ENCODE measurements around the gene MUC5B.

The MUC5B gene

DNA sequence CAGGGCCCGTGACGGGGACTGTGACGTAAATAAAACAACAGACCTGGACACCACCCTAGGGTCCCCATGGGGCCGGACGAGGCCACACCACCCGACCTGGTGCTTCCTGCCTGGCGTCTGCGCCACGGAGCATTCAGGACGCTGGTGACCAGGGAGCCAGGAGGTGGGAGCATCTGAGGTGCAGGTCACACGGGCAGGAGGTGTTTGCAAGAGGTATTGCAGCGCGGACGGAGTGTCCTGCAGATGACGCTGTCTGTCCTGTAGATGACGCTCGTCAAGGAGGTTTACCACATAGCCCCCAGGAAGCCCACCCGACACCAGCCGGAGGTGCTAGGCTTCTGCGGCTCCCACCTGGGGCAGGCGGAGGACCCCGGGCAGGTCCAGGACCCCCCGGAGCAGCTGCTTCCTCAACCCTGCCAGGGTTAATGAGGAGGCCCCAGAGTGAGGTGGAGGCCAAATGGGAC, 986 bp upstream of the MUC5B start:
- Histone ChIP-seq H3K4me3 (IDR thresholded peaks at IDR 0.05; ENCODE audit: insufficient read depth, low read depth, low read length) (no peak overlapping the region), H3K4me2 (no peak overlapping the region)
- TF ChIP-seq, protein P1, sequence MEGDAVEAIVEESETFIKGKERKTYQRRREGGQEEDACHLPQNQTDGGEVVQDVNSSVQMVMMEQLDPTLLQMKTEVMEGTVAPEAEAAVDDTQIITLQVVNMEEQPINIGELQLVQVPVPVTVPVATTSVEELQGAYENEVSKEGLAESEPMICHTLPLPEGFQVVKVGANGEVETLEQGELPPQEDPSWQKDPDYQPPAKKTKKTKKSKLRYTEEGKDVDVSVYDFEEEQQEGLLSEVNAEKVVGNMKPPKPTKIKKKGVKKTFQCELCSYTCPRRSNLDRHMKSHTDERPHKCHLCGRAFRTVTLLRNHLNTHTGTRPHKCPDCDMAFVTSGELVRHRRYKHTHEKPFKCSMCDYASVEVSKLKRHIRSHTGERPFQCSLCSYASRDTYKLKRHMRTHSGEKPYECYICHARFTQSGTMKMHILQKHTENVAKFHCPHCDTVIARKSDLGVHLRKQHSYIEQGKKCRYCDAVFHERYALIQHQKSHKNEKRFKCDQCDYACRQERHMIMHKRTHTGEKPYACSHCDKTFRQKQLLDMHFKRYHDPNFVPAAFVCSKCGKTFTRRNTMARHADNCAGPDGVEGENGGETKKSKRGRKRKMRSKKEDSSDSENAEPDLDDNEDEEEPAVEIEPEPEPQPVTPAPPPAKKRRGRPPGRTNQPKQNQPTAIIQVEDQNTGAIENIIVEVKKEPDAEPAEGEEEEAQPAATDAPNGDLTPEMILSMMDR (conservative IDR thresholded peaks at IDR 0.05; ENCODE audit: low read depth, low read length), result no peak

DNA sequence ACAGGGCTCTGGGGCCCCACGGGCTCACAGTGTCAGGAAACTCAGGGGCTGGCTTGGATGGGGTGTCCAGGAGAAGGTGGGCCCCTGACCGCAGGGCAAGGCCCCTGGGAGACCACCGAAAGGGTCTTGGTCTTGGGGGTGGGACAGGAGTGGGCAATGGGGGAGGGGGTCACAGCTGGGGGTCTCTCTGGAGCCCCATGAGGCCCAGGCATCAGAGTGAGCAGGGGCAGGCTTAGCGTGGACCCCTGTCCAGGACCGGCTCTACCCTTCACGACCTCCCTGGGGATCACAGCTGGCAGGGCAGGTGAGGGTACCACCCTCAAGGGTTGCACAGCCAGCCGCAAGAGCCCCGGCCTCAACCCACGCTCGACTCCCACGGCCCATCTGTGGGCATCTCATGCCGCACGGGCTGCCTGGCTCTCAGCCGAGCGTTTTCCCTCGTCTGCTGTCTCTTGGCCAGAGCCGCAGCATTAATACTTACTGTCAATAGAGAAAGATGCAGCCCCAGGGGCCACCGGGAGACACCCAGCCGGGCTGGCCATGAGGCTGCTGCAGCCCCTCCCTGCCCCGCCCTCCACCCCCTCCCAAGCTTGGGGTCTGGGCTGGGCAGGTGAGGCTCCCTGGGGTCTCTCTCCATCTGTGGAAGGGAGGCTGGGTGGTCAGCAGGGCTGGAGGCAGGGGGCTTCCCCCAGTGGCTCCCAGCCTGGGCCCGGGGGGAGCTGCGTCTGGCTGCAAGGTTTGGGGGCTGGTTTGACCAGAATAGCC, 662 bp downstream of the MUC5B start:
- H3K4me3 ChIP-seq (IDR thresholded peaks at IDR 0.05; ENCODE audit: insufficient read depth, low read depth, low read length), result no peak overlapping the region
- H3K27ac ChIP-seq, result no peak overlapping the region
- H3K79me2 ChIP-seq (ENCODE audit: insufficient read depth, low read depth), result no peaks in the 10 kb centered on the region
- H3K4me2 ChIP-seq, result no peak overlapping the region
- H3K36me3 ChIP-seq (ENCODE audit: insufficient read depth), result no peaks in the 10 kb centered on the region
- TF ChIP-seq, protein P1 (conservative IDR thresholded peaks at IDR 0.05; ENCODE audit: low read depth, low read length), result no peak
- H2AFZ ChIP-seq (ENCODE audit: low read depth), result no peak overlapping the region
- no peaks in the 10 kb centered on the region for H4K20me1 ChIP-seq (ENCODE audit: insufficient read depth)
- peaks cover 50% of the 10 kb centered on the region for H3K27me3 ChIP-seq (ENCODE audit: insufficient read depth, low read depth)
- H3K9ac ChIP-seq, result no peak overlapping the region
- H3K4me1 ChIP-seq (ENCODE audit: low read depth, poor library complexity, severe bottlenecking), result no peaks in the 10 kb centered on the region

More for the DNA sequence above, 986 bp upstream of the MUC5B start:
- Histone ChIP-seq H4K20me1 (ENCODE audit: insufficient read depth) (no peaks in the 10 kb centered on the region), H3K4me1 (ENCODE audit: low read depth, poor library complexity, severe bottlenecking) (no peaks in the 10 kb centered on the region), H3K79me2 (ENCODE audit: insufficient read depth, low read depth) (no peaks in the 10 kb centered on the region), H3K36me3 (ENCODE audit: insufficient read depth) (no peaks in the 10 kb centered on the region), H3K27ac (no peak overlapping the region), H3K27me3 (ENCODE audit: insufficient read depth, low read depth) (peaks cover 59% of the 10 kb centered on the region), H2AFZ (ENCODE audit: low read depth) (no peak overlapping the region), H3K9ac (no peak overlapping the region)

DNA sequence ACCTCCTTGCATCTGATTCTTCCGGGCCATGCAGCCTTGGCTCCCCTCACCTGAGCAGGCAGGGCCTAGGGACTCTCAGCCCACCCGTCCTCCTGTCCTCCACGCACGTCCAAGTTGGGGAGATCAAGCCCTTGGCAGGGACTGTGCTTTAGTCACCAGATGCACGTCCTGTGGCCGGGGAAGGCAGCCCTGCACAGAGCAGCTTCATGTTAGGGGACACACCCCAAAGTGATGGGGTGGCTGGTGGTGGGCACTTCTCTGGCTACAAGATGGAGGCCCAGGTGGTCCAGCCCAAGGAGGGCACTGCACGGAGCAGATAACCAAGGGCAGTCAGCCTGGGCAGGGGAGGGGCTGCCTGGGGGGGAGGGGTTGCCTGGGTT, 1.2 kb downstream of the MUC5B start:
- H3K4me1 ChIP-seq (ENCODE audit: low read depth, poor library complexity, severe bottlenecking), result no peaks in the 10 kb centered on the region
- no peaks in the 10 kb centered on the region for H3K79me2 ChIP-seq (ENCODE audit: insufficient read depth, low read depth)
- no peak overlapping the region for H3K9ac ChIP-seq
- TF ChIP-seq, protein P1 (conservative IDR thresholded peaks at IDR 0.05; ENCODE audit: low read depth, low read length), result no peak
- H3K36me3 ChIP-seq (ENCODE audit: insufficient read depth), result no peaks in the 10 kb centered on the region
- H3K4me2 ChIP-seq, result no peak overlapping the region
- no peak overlapping the region for H3K4me3 ChIP-seq (IDR thresholded peaks at IDR 0.05; ENCODE audit: insufficient read depth, low read depth, low read length)
- H2AFZ ChIP-seq (ENCODE audit: low read depth), result no peak overlapping the region
- no peaks in the 10 kb centered on the region for H4K20me1 ChIP-seq (ENCODE audit: insufficient read depth)
- H3K27me3 ChIP-seq (ENCODE audit: insufficient read depth, low read depth), result peaks cover 48% of the 10 kb centered on the region
- no peak overlapping the region for H3K27ac ChIP-seq

DNA sequence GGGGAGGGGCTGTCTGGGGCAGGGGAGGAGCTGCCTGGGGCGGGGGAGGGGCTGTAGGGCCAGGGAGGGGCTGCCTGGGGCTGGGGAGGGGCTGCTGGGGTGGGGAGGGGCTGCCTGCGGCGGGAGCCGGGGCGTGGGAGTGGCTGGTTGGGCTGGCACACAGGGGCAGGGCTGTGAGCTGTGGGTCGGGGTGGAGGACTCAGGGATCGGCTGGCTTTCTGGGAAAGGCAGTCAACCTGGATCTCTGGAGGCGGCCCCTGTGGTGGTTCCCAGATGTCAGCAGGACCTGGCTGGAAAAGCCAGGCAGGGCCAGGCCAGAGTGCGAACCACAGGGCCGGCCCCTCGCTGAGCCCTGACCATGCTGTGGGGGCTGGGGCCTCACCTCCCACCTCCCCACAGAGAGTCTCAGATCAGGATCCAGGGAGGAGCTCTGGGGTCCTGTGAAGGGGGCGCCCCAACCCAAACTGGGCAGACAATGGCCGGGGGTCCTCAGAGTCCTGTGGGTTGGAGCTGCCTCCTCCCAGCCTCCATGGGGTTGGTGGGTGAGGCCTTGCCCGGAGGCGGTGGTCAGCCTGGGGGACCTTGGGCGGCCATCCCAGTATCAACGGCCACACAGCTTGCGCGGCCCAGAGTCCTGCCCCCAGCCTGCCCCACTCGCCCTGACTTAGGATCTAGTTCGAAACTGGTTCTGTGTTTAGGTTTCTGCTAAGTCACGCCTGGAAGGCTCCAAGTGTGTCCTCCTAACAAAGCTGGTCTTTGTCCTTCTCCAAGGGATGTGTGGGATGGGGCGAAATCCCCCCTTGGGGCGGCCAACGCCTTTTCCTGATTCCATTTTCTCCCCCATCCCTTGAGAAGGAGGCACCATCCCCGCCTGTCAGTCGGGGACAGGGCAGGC, 1.9 kb downstream of the MUC5B start:
- TF ChIP-seq, protein P1 (conservative IDR thresholded peaks at IDR 0.05; ENCODE audit: low read depth, low read length), result no peak
- Histone ChIP-seq H3K9ac (no peak overlapping the region), H3K27ac (no peak overlapping the region), H3K4me2 (no peak overlapping the region), H3K36me3 (ENCODE audit: insufficient read depth) (no peaks in the 10 kb centered on the region), H3K4me1 (ENCODE audit: low read depth, poor library complexity, severe bottlenecking) (no peaks in the 10 kb centered on the region), H4K20me1 (ENCODE audit: insufficient read depth) (no peaks in the 10 kb centered on the region), H3K4me3 (IDR thresholded peaks at IDR 0.05; ENCODE audit: insufficient read depth, low read depth, low read length) (no peak overlapping the region), H3K27me3 (ENCODE audit: insufficient read depth, low read depth) (peaks cover 45% of the 10 kb centered on the region), H2AFZ (ENCODE audit: low read depth) (no peak overlapping the region), H3K79me2 (ENCODE audit: insufficient read depth, low read depth) (no peaks in the 10 kb centered on the region)

All from KMS-11 (cell line).